HepG2 (cell line): ENCODE data around the gene CHRM5. TPM values are rescaled to one million over a fixed set of nuclear protein-coding genes. Genes with fewer than 3 reads are reported as not detected.

Experiments used
- ETS1 ChIP-seq: sonication (generic); formaldehyde crosslinking; IDR thresholded peaks from 2 replicates; pipeline ENCODE4 v1.4.0; 2020; ENCODE audit warnings: missing genetic modification reagents
- HINFP ChIP-seq: sonication (generic); formaldehyde crosslinking; IDR thresholded peaks from 2 replicates; pipeline ENCODE4 v1.4.0; 2020; ENCODE audit warnings: low read depth, mild to moderate bottlenecking, missing genetic modification reagents
- HNF4G ChIP-seq, 2 experiments: sonication (generic) in 1 of 2; formaldehyde crosslinking in 1 of 2; IDR thresholded peaks; 2 replicates each; pipeline versions ENCODE4 v1.4.0 to v1.6.1; 2011 to 2020; ENCODE audit warnings: borderline replicate concordance in 2 of 2, low read depth in 2 of 2, mild to moderate bottlenecking in 2 of 2, low read length in 1 of 2, missing genetic modification reagents in 1 of 2, moderate library complexity in 1 of 2
- SIN3A ChIP-seq: IDR thresholded peaks from 2 replicates; pipeline ENCODE4 v1.6.1; 2011; ENCODE audit warnings: low read depth, mild to moderate bottlenecking, control low read depth, low read length, borderline replicate concordance
- SOX13 ChIP-seq, 3 experiments: fragments of 450-650 bp in 1 of 3; sonication (generic) in 1 of 3; formaldehyde crosslinking in 1 of 3; IDR thresholded peaks in 2 of 3; conservative IDR thresholded peaks in 1 of 3; 2 replicates each; pipeline versions ENCODE4 v1.5.0 to v1.6.1; 2016 to 2020; ENCODE audit warnings: antibody characterized with exemption in 1 of 3, mild to moderate bottlenecking in 1 of 3, missing compliant biosample characterization in 1 of 3, missing genetic modification reagents in 1 of 3, moderate library complexity in 1 of 3
- STAT6 ChIP-seq: sonication (generic); formaldehyde crosslinking; IDR thresholded peaks from 2 replicates; pipeline ENCODE4 v1.4.0; 2020; ENCODE audit warnings: missing genetic modification reagents, mild to moderate bottlenecking, borderline replicate concordance
- TERF1 ChIP-seq: sonication (generic); formaldehyde crosslinking; IDR thresholded peaks from 2 replicates; pipeline ENCODE4 v1.8.0; 2022; ENCODE audit warnings: mild to moderate bottlenecking, missing genetic modification reagents, moderate library complexity
- TFDP2 ChIP-seq: sonication (generic); formaldehyde crosslinking; IDR thresholded peaks from 2 replicates; pipeline ENCODE4 v1.4.0; 2020; ENCODE audit warnings: missing genetic modification reagents
- UBTF ChIP-seq: sonication (generic); formaldehyde crosslinking; IDR thresholded peaks from 2 replicates; pipeline ENCODE4 v1.4.0; 2020; ENCODE audit warnings: mild to moderate bottlenecking, missing genetic modification reagents
- ZNF691 ChIP-seq: sonication (generic); formaldehyde crosslinking; IDR thresholded peaks from 2 replicates; pipeline ENCODE4 v1.4.0; 2020; ENCODE audit warnings: missing genetic modification reagents, low read depth, mild to moderate bottlenecking, borderline replicate concordance
- ZNF720 ChIP-seq: sonication (generic); formaldehyde crosslinking; IDR thresholded peaks from 2 replicates; pipeline ENCODE4 v1.4.0; 2020; ENCODE audit warnings: missing genetic modification reagents
- ZNF724P ChIP-seq: sonication (generic); formaldehyde crosslinking; IDR thresholded peaks from 2 replicates; pipeline ENCODE4 v1.8.0; 2022; ENCODE audit warnings: missing genetic modification reagents, borderline replicate concordance
- ZSCAN31 ChIP-seq: sonication (generic); formaldehyde crosslinking; IDR thresholded peaks from 2 replicates; pipeline ENCODE4 v1.5.0; 2020; ENCODE audit warnings: low read depth, mild to moderate bottlenecking, missing genetic modification reagents
- polyA plus RNA-seq, 8 experiments: library from polyadenylated mRNA; depleted of rRNA in 3 of 8; stranded (reverse) in 7 of 8; unstranded in 1 of 8; fragments of >200 nt; fragmentation: Illumina TruSeq in 4 of 8; extraction: Trizol in 4 of 8; gene quantifications; 2 replicates each; pipeline versions ENCODE4 v1.2.1 to v1.2.3, GENCODE V29; 2011 to 2016; ENCODE audit warnings: low read depth in 4 of 8, missing spikeins in 1 of 8, mixed read lengths in 1 of 8; ENCODE audit not compliant: insufficient read depth in 1 of 8
- total RNA-seq, 5 experiments: library from RNA; depleted of rRNA; stranded (reverse); fragments of >200 nt; fragmentation: Illumina TruSeq; extraction: Trizol; gene quantifications; 2 replicates each; pipeline ENCODE4 v1.2.3, GENCODE V29; 2016; ENCODE audit warnings: low read depth in 1 of 5

The CHRM5 gene
- total and polyA plus RNA-seq, 2 of the 13 experiments (the other 11 are each of a cell fraction or from before 2014, with no cell fraction given) = not detected

- TF ChIP-seq TERF1 (CRISPR knock-in tag) (no peak), HINFP (CRISPR knock-in tag) (0 out of 2 replicates have a peak, but pooled peaks have one; percentile 18), SIN3A (peak; percentile 48; the same call in 1 of the 2 replicates), ETS1 (CRISPR knock-in tag) (0 out of 2 replicates have a peak, but pooled peaks have one; percentile 31), ZNF724P (CRISPR knock-in tag) (no peak), ZNF691 (CRISPR knock-in tag) (peak; percentile 62; the same call in 1 of the 2 replicates), SOX13 (IDR thresholded peaks at IDR 0.05) (no peak), SOX13 (CRISPR knock-in tag; conservative IDR thresholded peaks at IDR 0.05 in 1 of 2, IDR thresholded peaks at IDR 0.05 in 1 of 2) (0 out of 4 replicates have a peak, but pooled peaks of 1 of the 2 experiments have one; percentile 10), UBTF (CRISPR knock-in tag) (peak; percentile 69), TFDP2 (CRISPR knock-in tag) (no peak; the same call in 1 of the 2 replicates), HNF4G (IDR thresholded peaks at IDR 0.05; ENCODE audit: borderline replicate concordance, low read depth, low read length) (no peak), HNF4G (CRISPR knock-in tag; IDR thresholded peaks at IDR 0.05; ENCODE audit: borderline replicate concordance, low read depth) (0 out of 2 replicates have a peak, but pooled peaks have one; percentile 41), ZSCAN31 (CRISPR knock-in tag) (no peak), ZNF720 (CRISPR knock-in tag) (no peak), STAT6 (CRISPR knock-in tag) (no peak)
Observed at GRCh38 chr15:34038023-34038870, 70.0 kb downstream of the CHRM5 start (continued).
